ENCODE results near the gene EN2.

The EN2 gene

DNA sequence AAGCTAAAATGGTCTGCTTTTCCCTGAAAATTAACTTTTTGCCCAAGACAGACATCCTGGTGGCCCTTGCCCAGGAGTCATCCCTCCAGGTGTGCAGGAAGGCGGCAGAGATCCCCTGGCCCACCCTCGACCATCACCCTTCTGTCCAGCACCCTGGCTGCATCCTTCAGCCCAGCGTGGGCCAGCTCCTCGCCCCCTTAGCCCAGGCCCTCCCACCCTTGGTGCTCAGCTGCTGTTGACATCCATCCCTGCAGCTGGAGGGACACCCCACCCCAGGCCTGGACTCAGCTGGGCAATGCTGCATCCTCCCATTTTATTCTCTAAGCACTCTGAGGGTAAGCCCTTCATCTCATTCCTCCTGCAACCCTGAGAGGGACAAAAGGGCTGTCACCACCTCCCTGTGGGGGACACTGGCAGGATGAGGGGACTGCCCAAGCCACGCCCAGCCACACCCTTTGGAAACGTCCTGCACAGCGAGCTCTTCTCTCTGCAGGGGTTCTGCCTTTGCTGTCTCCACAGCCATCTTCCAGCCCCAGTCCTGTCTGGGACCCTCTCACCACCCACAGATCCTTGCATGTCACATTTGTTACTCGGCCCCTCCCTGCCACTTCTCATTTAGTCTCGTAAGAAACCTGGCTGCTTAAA lies 30.7 kb downstream of the EN2 start:
- no peak for DNase-seq

DNA sequence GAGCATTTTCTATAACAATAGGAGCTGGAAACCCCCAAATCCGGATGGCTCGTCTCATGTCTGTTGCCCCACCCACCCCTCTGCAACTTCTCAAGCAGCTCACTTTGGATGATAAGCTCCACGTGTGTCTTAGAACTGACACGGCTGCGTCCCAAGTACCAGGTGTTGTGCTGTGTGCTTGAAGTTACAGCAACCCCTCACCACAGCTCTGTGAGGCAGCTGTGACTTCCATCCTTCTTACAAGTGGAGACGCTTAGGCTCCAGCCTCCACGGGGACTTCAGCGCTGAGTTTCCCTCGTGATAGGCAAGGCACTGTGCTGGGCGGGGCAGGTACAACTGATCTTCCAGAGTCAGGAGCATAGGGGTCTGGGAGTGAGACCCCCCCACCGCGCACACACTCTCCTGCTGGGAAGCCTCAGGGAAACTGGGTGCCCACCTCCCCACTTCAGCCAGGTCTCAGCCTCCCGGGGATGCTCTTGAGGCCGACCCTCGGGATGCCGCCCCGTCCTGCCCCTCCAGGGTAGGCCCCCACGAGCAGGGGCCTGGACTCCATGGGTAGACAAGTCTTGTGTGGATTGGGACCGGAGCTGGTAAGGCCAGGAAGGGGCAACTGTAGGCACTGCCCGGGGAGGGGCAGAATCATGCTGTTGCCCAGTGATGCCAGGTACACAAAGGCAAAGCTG lies 31.4 kb downstream of the EN2 start:
- DNase-seq, result no peak

DNA sequence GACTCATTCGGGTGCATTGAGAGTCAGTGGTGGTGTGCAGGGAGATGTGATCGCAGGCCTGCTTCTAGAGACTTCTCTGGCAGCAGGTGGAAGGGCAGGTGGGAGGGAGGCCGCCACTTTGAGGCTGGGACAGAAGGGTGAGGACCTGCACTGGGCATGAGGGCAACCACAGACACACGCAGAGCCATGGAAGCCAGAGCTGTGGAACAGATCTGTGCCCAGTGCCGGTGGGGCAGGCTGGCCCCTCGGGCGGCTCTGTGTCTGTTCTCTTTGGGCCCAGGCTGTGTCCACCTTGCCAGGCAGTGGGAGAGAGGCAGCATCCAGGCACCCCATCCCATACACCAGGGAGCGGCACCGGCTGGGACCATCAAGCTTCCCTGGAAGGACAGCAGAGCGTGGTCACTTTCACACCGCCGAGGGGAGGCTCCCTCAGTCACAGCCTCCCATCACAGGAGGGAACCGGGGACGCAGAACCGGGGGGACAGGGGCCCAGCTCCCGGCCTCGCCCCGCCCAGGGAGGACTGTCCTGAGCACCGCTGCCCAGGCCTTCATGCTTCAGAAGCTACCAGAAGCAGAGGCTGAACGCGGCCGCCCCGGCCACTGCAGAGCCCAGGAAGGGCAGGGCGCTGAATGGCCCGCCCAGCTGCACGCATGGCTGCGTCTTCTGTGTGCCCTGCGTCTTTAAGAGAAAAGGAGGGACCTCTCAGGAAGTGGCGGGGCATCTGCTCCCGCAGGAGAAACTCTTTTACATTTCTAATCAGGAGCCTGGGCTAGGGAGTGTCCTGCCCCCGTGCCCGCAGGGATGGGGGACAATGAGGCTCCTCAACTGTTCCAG lies 32.1 kb downstream of the EN2 start:
- peak in 1 of 2 experiments; percentile 71 for DNase-seq

DNA sequence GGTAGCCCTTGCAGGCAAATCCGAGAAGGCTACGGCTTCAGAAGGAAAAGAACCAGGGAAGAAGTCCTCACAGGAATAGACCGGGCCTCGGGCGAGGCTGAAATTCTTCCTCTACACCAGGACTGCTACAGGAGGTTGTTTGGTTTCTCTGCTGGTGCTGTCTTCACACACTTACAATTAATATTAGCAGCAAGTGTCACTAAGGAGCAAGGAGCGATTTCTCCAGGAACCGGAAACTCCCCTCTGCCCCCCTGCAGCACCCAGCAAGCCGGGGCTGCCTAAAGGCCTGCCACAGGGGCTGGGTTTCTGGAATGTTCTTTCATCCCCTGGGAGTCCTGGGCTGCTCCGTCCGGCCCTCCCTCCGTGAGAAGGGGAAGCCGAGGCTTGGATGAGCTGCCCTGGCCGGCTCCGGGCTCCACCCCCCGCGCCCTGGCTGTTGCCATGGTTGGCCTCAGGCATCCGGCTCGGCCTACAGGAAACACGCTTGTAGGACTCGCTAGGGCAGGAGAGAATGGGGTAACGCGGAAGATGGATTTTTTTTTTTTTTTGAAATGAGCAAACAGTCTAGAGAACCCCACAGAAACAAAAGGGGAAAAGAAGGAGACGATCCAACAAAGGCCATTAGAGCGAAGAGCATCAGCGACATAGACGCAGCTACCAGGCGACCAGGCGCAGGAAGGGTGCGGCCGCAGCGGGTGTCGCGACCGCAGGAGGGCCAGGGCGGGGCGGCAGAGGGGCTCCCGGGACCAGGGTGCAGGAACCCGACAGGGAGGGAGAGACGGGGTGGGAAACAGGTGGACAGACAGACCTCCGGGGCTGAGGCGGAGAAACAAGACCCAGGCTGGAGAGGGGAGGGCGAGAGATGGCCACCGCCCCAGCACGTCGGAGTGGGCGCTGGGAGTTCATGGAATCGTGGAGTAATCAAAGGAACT lies 33.0 kb downstream of the EN2 start:
- peak; percentile 7 to 77 for DNase-seq

DNA sequence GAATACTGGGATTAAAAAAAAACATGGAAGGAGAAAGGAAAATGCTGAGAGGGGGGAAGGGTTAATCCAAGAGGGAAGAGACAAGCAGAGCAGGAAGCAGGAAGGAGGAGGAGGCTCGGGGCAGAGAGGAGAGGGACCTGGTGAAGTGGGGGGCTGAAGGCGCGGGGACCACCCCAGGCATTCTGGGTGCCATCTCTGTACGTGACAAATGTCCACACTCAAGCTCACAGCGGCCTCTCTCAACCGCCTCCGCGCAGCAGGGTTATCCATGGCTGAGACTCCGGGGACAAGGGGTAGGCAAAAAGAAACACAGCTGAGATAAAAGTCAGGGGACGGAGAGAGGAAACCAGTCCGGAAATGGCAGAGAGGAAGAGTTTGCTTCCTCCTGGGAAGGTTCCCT lies 33.9 kb downstream of the EN2 start:
- DNase-seq, result no peak

DNA sequence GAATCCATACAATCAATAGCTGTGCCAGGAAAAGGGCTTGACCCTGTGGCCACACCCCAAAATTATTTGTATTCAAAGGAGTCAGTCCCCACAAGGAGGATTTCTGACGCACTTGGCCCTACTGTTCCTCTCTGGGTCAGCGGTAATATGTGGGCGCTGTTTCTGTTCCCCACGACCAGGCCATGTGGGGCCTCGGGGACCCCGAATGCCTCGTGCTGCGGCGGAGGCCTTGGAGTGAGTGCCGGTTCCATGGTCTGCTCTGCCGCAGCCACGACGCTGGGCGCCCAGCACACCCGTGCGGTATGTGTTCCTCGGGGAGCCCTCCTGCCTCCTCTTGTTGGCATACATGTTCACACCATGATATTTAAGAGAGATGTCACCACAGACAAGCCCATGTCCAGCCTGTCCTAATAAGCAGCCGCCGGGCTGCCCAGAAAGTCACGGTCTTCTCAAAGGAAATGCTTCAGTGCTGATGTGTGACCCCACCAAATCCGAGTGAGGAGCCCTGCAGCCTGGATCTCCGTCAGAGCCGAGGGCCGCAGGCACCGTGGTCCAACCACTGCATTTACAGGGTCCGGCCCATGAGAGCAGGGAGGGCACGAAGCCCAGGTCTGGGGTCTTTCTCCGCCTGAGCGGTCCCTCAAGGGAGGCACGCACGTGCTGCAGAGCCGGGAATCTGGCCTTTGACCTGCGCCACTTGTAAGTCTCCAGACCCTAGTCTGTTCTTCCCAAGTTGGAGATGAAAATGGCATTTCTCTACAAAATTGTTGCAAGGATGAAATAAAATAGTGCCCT lies 36.0 kb downstream of the EN2 start:
- DNase-seq, result no peak

DNA sequence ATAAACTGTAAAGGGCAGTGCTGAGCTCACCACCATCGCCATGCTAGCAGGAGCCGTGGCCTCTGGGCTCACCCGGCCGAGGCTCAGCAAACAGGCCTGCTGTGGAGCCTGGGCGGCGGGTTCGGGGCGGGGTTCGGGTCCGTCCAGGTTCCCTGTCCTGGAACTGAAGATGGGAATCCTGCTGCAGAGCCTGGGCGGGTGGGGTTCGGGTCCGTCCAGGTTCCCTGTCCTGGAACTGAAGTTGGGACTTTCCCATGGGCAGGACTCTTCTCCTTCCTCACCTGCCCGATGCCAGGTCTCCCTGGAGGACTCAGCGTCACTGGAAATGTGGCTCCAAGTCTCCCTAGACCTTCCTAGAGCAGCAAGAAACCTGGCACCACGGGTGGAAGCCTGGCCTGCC lies 36.6 kb downstream of the EN2 start:
- DNase-seq, result no peak

DNA sequence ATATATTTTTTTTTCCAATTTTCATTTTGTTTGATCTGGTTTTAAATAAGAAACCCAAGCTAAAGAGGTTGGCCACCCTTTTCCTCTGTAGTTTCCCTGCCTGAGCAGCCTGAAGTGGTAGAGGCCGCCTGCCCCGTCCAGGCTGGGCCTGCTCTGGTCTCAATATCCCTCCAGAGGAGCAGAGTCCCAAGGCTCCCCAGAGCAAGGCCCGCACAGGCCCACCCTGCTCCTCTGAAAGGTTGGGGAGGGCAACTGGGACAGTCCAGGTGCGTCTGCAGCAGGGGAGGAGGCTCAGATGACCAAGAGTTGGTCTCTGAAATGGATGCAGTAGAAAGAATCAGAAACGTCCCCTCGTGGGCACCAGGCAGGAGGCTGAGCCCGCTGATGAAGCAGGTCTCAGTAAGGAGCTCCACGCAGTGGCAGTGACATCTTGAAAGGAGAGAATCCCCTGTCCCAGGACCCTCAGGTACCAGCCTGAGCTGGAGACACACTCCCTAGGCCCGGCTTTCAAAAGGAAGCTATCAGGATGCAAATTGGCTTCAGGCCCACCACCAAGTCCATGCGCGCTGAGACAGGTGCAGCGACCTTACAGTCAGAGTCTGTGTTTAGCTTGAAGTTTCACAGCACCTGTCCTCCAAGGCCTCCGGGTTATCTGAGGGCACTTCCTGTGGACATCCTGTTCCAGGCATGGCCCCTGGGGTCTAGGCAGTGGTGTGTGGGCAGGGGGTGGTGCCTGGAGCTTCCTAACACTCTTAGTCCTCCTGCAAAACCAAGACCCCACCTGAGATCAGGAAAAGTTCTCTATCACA lies 37.7 kb downstream of the EN2 start:
- peak; percentile 69 to 88 for DNase-seq

DNA sequence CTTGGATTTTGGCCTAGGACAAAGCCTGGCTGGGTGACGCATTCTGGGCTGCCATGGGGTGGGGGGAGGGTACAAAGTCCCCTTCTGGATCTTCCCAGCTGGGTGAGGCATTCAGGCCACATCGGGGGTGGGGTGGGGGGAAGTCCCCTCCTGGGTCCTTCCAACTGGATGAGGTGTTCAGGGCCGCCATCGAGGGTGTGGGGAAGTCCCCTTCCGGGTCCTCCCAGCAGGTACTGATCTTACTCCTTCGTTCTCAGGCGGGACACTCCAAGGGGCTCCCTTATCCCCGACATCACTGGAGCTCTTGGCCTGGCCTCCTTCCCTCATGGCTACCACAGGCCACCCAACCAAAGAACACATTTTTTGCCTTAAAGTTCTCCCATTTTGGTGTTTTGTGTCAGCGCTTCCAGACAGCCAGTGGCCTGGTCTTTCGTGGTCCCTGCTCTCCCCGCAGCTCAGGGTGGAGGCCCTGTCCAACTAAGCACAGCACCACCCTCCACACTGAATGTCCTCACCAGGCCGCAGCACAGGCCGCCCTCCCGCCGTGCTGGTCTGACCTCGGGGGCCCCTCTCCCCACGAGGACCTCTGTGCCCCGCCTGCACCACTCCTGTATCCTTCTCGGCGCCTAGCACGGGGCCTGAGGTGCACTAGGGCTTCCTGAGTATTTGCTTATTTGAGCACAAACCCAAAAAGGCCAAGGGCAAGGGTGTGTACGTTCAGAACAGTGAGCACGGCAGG lies 38.5 kb downstream of the EN2 start:
- DNase-seq, result no peak

DNA sequence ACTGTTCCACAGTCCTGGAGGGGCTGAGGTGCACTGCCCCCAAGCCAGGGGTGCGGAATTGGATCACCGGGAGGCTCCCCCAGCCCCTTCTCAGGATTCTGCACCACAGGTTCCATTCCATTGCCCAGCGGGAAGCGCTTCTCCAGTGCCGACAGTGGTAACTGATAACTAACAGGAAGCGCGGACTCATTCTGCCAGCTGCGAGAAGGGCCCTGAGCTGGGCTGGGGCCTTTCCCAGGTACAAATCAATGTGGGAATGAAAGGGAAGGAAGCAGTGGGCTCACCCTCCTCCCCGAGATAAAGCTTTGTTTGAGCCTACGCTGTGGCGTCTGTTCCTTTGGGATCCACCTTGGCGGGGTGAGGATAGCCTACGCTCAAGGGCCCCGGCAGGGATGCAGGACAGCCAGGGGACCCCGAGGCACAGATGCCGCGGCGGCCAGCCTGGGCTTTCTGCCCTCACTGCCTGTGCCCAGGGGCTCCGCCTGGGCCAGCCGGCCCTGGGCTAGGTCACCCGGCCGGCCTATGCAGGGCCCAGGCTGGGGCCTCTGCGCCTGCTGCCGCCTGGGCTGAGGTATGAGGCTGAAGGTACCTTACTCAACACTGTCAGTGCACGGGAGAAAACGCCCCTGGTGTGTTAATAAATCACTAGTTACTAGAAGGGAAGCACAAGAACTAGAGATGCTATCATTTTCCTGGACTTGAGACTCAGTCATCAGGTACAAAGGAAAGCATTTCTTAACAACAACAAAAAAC lies 39.4 kb downstream of the EN2 start:
- no peak for DNase-seq

DNA sequence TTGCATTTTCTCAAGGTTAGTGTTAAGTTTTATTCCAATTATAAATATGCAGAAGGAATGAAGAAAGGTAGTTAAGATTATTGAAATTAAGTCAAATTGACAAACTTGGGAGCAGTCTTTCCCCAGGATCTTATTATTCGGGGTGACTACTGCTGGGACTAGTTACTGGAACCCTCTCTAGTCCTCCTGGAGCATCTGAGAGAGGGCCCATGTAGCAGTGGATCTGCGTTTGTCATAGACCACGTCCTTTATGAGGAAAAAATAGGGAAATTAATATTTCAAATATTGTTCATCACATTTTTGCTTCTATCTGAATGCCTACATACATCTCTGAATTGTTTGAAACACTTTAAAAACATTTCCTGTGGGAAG lies 47.5 kb downstream of the EN2 start:
- DNase-seq, result no peak

DNA sequence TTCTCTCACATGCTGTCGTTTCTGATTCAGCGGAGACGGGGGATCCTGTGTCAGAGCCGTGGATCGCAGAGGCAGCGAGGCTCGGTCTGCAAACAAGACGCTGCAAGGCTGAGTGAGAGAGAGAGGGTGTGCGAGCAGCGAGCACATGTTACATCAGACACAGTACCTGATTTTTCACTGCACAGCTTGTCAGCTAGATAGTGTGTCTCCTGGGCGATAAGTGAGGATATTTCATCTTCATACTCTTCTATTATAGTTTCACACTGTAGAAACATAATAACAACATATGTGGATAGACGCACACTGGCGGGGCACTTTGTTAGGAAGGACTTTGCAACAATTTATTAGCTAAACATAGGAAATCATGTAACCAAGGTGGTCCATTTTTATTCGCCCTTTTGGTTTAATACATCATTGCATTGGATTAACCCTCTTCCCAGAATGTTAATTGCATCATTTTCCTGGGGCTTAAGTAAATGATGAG lies 49.0 kb downstream of the EN2 start:
- peak; percentile 24 to 72 for DNase-seq

DNA sequence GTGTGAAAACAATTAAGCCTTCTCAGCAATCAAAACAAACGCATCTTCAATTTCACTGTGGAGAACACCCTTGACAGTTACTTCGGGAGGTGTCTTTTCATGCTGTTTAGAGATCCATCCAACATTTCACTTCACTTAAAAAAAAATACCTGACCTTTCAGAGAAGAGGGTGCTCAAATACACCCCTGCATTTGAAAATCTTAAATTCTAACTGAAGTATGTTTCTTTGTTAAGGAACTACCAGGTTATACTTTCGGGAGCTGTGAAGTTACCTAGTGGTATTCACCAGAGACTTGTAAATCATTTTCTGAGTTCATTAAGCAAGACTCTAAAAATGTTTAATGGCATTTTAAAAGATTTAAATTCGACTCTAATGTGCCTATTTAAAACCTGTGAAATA lies 49.6 kb downstream of the EN2 start:
- DNase-seq, result no peak

DNA sequence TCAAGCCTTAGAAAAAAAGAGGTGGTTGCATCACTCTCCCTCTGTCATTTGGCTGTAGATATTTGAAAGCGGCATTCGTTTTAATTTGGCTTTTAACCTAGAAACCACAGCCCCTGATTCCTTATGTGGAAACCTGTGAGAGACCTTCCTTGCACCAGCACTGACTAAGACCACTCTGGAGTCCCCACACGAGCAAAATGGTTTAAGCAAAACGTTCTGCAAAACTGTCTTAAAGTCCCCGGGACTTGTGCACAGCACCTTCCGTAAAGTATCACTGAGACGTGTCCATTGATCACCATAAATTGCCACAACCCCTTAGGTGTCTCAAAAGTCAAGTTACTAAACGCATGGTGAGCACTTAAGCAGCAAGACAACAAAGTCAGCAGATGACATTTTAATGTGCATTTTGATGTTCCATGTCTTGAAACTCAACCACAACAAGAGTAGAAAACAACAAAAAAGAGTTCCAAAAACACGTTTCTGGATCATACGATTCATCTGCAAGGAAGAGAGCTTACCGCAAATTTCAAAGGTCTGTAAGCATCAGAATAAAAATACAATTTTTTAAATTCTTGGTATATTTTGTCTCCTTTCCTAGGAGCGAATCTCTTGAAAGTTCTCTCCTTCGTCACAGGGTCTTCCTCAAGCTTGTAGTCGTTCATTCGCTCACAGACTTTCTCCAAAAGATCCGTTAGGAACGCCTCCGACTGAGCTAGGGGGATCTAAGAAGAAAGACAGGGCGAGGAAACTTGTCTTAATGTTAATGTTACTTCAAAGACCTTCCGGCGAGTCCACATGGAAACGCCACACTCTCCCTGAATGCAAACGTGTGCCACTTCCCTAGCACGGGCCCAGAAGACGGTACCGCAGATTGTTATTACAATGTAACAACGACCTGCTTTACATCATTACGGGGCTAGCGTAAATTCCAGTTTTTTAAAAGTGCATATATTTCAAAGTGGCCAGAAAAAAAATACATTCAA lies 50.7 kb downstream of the EN2 start:
- no peak for DNase-seq

DNA sequence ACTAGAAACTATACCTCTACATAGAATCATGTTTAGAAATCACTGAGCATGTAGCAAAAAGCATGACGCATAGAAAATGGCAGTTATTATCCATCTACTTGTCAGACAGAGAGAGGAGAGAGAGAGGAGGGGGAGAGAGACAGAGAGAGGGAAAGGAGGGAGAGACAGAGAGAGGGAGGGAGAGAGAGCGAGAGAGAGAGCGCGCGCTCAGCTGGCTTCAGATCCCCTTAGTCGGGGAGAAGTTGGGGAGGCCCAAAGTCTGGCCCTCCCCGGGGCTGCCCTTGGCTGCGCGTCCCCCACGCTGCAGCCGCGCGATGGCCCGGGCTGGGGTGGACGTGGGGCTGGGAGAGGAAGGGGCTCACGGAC lies 51.4 kb downstream of the EN2 start:
- no peak for DNase-seq

DNA sequence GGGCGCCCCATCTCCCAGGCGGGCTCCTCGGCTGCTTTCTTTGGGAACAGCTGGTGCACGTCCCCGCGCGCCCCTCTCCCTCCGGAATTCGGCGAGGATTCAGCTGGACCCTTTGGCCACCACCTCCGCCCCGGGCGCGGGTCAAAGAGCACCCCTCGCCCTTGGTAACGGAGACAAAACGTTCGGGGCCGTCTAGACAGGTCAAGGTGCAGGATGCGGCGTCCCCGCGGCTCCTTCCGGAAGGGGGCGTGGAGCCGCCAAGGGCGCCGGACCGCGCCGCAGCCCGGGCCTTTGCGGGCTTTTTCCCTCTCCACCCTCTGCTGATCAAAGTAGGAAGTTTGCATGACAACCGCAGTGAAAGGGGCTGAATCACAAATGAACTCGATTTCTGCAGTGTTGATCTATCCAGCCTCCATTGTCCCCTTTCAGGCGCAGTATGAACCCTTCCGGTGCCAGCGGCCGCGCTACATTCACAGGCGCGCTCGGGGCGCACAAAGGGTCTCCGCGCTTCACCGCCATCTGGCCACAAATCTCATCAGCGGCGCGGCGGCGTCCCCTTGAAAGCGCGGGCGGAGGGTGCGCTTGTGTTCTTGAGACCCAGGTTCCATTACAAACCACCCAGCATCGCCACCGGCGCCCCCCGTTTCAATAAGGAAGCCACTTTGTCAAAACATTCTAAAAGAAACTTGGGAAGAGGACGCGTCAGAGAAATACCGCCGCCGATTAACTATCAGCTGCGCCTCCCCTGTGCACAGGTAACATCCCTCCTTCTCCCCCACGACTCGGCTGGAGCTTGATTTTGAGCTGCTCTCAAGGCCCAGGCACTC lies 52.0 kb downstream of the EN2 start:
- DNase-seq, result no peak

DNA sequence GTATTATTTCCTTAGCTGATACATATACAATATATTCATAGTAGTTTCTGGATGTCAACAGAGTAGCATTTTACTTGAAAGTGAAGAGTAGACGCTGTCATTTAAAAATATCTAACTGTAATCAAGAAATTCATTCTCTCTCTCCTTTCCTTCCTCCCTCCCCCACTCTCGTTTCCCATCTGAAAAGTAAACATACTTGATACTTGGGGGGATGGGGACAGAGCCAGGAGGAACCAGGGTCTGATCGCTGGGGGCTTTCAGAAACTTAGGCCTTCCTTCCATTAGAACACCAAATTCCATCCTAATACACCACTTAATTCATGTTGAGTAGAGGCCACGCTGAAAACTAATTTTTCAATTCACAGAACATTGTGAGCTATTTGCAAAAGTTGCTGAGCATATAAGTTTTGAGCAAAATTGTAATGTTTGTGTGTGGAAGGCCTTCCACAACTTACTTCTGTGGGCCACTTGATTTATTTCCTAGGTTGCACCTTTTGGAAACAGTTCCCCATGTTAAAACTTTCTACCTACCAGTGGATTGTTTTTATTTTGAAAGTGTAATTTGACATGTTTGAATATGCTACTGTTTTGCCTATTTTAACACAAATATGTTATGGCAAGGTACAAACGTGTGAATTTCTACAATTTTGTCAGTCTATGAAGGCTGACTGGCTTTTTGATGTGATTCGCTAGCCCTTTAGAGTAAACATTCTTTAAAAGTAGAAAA lies 53.2 kb downstream of the EN2 start:
- DNase-seq, result no peak
